ENCODE results near the gene KLF7.

The KLF7 gene

DNA sequence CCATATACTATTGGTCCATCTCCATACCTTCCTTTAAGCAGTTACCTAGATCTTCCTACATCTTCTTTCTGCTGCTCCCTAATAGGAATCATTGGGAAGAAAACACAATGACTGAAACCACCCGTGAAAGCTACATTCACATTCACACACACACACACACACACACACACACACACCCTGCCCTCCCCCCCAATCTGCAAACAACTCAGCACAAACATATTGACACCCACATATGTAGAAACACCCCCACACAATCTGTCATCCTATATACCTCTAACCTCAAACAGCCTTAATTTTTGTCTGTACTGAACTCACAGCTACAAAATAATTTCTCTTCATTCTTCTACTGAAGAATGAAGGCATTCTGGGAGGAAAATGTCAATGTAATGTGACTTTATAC lies 63.8 kb downstream of the KLF7 start:
- Histone ChIP-seq H3K4me2 (ENCODE audit: low read depth, low read length, poor library complexity, severe bottlenecking) (no peak overlapping the region), H3K79me2 (ENCODE audit: insufficient read depth, low read length) (no peaks in the 10 kb centered on the region), H3K9me2 (replicated peaks; ENCODE audit: insufficient read depth, low read length) (no peaks in the 10 kb centered on the region), H3K9ac (ENCODE audit: low read length) (no peak overlapping the region), H2AFZ (ENCODE audit: low read depth, low read length, severe bottlenecking) (no peak overlapping the region), H4K20me1 (ENCODE audit: low read depth, low read length) (no peaks in the 10 kb centered on the region), H3F3A (ENCODE audit: insufficient read depth) (no peaks in the 10 kb centered on the region), H3K27ac (ENCODE audit: low read depth, low read length) (no peak overlapping the region), H3K4me3 (ENCODE audit: insufficient read depth, low read length, poor library complexity, severe bottlenecking) (no peak overlapping the region), H3K27me3 (ENCODE audit: low read length) (no peaks in the 10 kb centered on the region), H3K36me3 (ENCODE audit: low read length) (no peaks in the 10 kb centered on the region), H3K9me3 (ENCODE audit: insufficient read depth, low read length) (no peaks in the 10 kb centered on the region)
- no peak for TF ChIP-seq EZH2phosphoT487 (conservative IDR thresholded peaks at IDR 0.05; ENCODE audit: low read length)
- TF ChIP-seq, protein P1, sequence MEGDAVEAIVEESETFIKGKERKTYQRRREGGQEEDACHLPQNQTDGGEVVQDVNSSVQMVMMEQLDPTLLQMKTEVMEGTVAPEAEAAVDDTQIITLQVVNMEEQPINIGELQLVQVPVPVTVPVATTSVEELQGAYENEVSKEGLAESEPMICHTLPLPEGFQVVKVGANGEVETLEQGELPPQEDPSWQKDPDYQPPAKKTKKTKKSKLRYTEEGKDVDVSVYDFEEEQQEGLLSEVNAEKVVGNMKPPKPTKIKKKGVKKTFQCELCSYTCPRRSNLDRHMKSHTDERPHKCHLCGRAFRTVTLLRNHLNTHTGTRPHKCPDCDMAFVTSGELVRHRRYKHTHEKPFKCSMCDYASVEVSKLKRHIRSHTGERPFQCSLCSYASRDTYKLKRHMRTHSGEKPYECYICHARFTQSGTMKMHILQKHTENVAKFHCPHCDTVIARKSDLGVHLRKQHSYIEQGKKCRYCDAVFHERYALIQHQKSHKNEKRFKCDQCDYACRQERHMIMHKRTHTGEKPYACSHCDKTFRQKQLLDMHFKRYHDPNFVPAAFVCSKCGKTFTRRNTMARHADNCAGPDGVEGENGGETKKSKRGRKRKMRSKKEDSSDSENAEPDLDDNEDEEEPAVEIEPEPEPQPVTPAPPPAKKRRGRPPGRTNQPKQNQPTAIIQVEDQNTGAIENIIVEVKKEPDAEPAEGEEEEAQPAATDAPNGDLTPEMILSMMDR (IDR thresholded peaks at IDR 0.05; ENCODE audit: insufficient read depth, low read length, poor library complexity, severe bottlenecking) = no peak

DNA sequence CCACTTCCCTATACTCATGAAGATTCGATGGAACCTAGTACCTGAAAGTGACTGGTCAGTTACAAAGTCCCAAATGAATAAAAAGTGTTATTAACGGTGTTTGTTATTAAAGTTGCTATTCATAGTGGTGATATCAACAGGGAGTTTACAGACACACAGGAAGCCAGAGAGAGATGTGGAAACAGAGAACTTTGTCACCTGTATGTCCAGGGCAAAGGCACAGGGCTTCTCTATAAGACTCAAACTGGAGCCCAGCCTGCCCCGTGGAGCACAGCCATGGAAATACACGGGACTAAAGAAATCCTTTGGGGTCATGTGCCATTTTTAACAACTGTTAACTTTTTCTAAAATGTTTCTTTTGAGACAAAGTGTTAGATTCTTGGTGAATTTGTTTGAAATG lies 68.5 kb downstream of the KLF7 start:
- TF ChIP-seq, protein P1 (IDR thresholded peaks at IDR 0.05; ENCODE audit: insufficient read depth, low read length, poor library complexity, severe bottlenecking) = no peak
- no peak for TF ChIP-seq EZH2phosphoT487 (conservative IDR thresholded peaks at IDR 0.05; ENCODE audit: low read length)
- Histone ChIP-seq H3K27ac (ENCODE audit: low read depth, low read length) (no peak overlapping the region), H2AFZ (ENCODE audit: low read depth, low read length, severe bottlenecking) (no peak overlapping the region), H3K9me3 (ENCODE audit: insufficient read depth, low read length) (no peaks in the 10 kb centered on the region), H3K27me3 (ENCODE audit: low read length) (no peaks in the 10 kb centered on the region), H3K36me3 (ENCODE audit: low read length) (no peaks in the 10 kb centered on the region), H3K4me3 (ENCODE audit: insufficient read depth, low read length, poor library complexity, severe bottlenecking) (no peak overlapping the region), H3K9me2 (replicated peaks; ENCODE audit: insufficient read depth, low read length) (no peaks in the 10 kb centered on the region), H3K4me2 (ENCODE audit: low read depth, low read length, poor library complexity, severe bottlenecking) (no peak overlapping the region), H3K79me2 (ENCODE audit: insufficient read depth, low read length) (no peaks in the 10 kb centered on the region), H3F3A (ENCODE audit: insufficient read depth) (no peaks in the 10 kb centered on the region), H3K9ac (ENCODE audit: low read length) (no peak overlapping the region), H4K20me1 (ENCODE audit: low read depth, low read length) (no peaks in the 10 kb centered on the region)

DNA sequence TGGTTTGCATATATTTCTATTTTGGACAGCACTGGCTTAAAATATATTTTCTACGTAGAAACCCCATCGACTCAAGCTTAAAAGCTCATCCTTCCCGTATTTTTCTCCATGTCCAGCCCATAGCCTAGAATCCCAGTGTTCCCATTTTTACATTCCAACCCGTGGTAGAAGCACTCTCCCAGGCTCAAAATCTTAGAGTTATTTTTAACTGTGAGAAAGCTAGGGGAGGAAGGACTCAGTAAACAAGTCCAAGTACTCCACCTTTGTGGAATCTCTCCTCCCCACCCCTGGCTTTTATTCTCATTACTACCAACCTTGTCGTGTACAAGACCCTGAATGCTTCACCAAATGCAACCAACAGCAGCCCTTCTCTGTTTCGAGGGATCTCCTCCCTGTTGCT lies 69.8 kb downstream of the KLF7 start:
- Histone ChIP-seq H2AFZ (ENCODE audit: low read depth, low read length, severe bottlenecking) (no peak overlapping the region), H3K4me3 (ENCODE audit: insufficient read depth, low read length, poor library complexity, severe bottlenecking) (no peak overlapping the region), H3K27me3 (ENCODE audit: low read length) (no peaks in the 10 kb centered on the region), H3F3A (ENCODE audit: insufficient read depth) (no peaks in the 10 kb centered on the region), H3K9me3 (ENCODE audit: insufficient read depth, low read length) (no peaks in the 10 kb centered on the region), H3K79me2 (ENCODE audit: insufficient read depth, low read length) (no peaks in the 10 kb centered on the region), H3K9ac (ENCODE audit: low read length) (no peak overlapping the region), H4K20me1 (ENCODE audit: low read depth, low read length) (no peaks in the 10 kb centered on the region), H3K4me2 (ENCODE audit: low read depth, low read length, poor library complexity, severe bottlenecking) (no peak overlapping the region), H3K36me3 (ENCODE audit: low read length) (no peaks in the 10 kb centered on the region), H3K9me2 (replicated peaks; ENCODE audit: insufficient read depth, low read length) (no peaks in the 10 kb centered on the region), H3K27ac (ENCODE audit: low read depth, low read length) (no peak overlapping the region)
- TF ChIP-seq, protein P1 (IDR thresholded peaks at IDR 0.05; ENCODE audit: insufficient read depth, low read length, poor library complexity, severe bottlenecking) = no peak
- no peak for TF ChIP-seq EZH2phosphoT487 (conservative IDR thresholded peaks at IDR 0.05; ENCODE audit: low read length)
